GM21737 (cell line): ENCODE data around the gene CASP2.
A peak's percentile ranks its signal among the peaks of the same experiment; 100 is the strongest.

ENCODE experiments used
- ATAC-seq: cut with Tn5 transposase; IDR thresholded peaks from one replicate; pipeline ENCODE4 v1.9.1; 2021; ENCODE audit warnings: mild to moderate bottlenecking, moderate library complexity; ENCODE audit not compliant: unreplicated experiment

CASP2 gene

GRCh38 chr7:143325240-143325639, 37.1 kb downstream of the CASP2 start:
- peak; percentile 73 for ATAC-seq

- ATAC-seq = no peak
Observed at GRCh38 chr7:143327903-143328302, 39.8 kb downstream of the CASP2 start.

- ATAC-seq = no peak
Observed at GRCh38 chr7:143329471-143330170, 41.5 kb downstream of the CASP2 start.

GRCh38 chr7:143331179-143331801, 43.1 kb downstream of the CASP2 start:
- no peak for ATAC-seq

- ATAC-seq = no peak
Observed at GRCh38 chr7:143334244-143334643, 46.1 kb downstream of the CASP2 start.

DNA sequence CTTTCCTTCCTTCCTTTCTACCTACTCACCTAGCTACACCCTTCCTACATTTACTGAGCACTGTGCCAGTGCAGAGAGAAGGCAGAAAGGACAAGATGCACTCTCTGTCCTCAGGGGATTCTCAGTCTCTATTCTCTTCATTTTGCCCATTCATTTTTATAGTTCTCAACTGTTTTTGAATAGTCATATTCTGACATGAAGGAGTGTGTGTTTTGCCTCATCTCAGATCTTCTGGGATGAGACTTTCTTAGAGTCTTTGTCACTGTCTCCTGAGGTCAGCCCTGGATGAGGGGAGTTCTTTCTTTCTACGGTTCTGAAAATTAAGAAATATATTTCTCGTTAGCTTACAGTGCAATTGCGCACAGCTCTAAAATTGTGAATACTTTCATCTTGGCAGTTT, 49.1 kb downstream of the CASP2 start:
- ATAC-seq = no peak

GRCh38 chr7:143341842-143342241, 53.7 kb downstream of the CASP2 start:
- no peak for ATAC-seq

- ATAC-seq = no peak
Observed at GRCh38 chr7:143343596-143343995, 55.4 kb downstream of the CASP2 start.

- ATAC-seq = peak; percentile 83
Observed at GRCh38 chr7:143345428-143345900, 57.3 kb downstream of the CASP2 start.

DNA sequence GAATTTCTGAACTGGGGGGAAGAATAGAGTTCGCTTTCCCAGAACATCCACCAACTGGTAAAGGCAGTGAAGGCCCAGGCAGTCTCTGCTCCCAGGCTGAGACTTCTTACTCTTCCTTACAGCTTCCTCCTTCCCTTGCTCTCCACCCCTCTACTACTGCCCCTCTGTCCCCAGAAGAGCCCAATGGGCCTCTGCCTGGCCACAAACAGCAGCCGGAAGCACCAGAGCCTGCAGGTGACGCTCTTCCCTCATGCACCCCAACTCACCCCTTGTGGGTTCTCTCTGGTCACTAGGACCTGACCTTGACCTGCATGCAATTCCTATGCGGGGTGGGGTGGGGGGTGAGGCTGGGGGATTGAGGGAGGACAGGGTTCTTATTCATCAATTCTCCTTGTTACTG, 57.9 kb downstream of the CASP2 start:
- ATAC-seq = no peak

DNA sequence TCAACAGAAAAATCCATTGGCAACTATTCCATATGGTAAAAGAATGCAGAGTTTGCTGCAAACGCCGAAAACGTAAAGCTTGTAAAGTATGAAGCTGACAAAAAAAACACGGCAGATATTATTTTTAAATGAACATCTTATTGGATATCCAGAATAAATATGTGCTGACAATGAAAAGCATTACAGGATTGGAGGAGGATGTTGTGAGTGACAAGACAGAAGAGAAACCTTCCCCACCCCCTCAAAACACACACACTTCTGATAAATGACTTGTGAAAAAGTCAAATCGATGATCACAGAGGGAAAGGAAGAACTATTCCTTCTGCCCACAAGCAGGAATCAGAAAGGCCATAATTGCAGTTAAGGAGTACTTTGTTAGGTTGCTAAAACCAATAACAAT, 59.8 kb downstream of the CASP2 start:
- ATAC-seq = no peak

DNA sequence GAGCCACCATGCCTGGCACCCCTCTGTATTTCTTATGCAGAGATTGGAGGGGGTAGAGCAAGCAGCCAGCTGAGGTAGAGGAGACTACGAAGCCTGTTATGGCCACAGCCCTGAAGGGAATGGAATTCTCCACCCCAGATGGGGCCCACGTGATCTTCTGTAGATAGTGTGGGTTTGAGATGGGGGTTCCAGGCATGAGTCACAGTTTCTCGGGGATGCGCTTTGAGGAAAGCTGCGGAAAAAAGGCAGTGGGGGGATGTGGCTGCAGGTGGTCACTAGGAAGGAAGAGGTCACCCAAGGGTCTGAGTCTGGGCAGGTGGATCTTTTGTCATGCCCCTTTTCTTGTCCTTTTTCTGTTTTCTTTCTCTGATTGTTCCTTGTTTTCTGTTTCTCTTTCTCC, 62.9 kb downstream of the CASP2 start:
- no peak for ATAC-seq

GRCh38 chr7:143351574-143351973, 63.4 kb downstream of the CASP2 start:
- no peak for ATAC-seq

GRCh38 chr7:143352531-143353002, 64.4 kb downstream of the CASP2 start:
- ATAC-seq = no peak

GRCh38 chr7:143354376-143354775, 66.2 kb downstream of the CASP2 start:
- ATAC-seq = no peak

DNA sequence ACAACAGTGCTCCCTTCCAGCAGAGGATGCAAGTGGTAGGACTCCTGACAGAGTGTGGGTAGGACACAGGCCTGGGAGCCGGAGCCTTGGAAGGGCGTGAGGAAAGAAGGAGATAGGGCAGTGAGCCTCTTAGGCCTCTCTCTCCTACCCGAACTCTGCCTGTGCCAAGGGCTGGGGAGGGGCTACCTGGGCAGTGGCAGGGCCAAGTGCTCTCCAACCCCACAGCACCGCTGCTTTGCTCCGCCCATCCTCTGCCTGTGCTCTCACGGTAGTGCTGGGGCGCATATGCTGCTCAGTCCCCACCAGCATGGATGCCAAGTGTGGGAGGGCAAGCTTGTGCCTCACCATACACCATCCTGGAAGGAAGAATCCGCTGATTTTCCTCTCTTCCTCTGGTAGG, 66.8 kb downstream of the CASP2 start:
- ATAC-seq = no peak

DNA sequence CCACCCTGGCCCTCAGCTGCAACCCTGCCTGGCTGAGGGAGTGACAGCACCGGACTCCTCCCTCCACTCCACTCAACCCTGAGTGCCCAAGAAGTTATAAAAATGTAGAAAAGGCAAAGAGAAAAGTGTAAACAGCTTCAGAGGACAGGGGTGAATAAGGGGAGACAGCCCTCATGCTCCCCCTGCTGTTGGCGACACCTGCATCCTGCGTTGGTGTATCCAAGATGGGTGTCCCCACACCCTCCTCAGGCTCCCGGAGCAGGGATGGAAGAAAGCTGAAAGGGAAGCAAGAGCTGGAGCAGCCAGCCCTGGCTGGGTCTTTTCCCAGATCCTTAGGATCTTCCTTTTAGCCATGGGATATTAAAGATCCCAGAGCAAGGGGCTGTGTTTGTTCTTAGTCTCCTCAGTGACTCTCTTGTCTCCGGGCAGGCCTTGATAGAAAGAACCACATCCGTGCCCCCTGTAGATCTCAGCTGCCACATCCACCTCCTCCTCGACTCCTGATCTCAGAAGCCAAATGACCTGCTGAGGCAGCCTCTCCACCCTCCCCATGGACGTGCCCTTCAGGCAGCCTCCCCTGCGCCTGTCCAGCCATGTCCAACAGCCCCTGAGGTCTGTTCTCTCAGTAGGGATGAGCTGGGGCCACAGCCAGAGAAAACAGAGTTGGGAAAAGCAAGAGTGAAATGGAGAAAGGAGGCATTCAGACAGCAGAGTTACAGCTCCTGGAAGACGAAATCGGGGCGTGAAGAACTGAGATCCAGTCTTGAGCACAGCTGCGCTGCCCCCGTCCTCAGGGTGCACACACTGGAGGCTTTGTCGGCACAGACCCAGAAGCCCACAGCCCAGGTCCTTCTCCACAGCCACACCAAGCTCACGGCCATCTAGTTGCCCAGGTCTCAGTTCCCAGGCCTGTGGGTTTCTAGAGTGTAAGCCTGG, 67.6 kb downstream of the CASP2 start:
- no peak for ATAC-seq

DNA sequence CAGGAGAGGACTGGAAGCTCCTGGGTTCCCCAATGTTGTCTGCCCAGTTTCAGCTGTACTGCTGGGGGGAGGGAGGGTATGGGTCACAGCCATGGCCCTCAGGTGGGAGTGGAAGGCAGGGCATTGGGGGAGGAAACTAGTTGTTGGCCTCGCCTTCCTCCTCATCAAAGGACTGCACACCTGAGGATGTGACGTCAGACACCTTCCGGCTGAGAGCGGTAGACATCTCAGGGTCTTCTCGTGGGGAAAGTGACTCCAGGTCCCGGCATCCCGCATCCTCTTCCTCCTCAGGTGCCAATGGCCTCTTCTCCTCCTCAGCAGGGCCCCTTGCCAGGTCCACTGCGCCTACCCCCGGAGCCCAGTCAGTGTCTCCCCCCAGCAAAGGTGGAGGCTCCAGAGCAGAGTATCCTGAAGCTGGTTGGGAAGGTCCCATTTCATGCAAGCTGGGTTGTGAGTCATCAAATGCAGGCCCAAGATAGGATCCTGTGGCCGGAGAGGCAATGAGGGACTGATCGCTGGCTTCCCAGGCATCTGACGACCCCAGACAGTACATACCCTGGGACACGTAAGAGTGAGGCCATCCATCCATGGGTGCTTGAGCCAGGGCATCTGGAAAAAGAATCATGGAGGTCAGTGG, 68.4 kb downstream of the CASP2 start:
- no peak for ATAC-seq
